H9 (cell line): Measurements from ENCODE around the gene SIGLEC9. TPM values are rescaled to one million over a fixed set of nuclear protein-coding genes. Genes with fewer than 3 reads are reported as not detected.

Experiments used
- DNase-seq: peaks from one replicate; pipeline ENCODE4 v3.0.0-alpha.2; 2017
- H2AFZ ChIP-seq: one replicate; pipeline ENCODE4 v1.6.1; 2013; ENCODE audit warnings: mild to moderate bottlenecking, low read length, control low read depth, moderate library complexity
- H2AK5ac ChIP-seq: 2 replicates; pipeline ENCODE4 v1.6.1; 2013; ENCODE audit warnings: low read length, control low read depth, mixed read lengths; ENCODE audit not compliant: insufficient read length
- H2BK120ac ChIP-seq: one replicate; pipeline ENCODE4 v1.6.1; 2013; ENCODE audit warnings: low read depth, mild to moderate bottlenecking, low read length, control low read depth, inconsistent platforms; ENCODE audit not compliant: poor library complexity, severe bottlenecking
- H2BK12ac ChIP-seq: 2 replicates; pipeline ENCODE4 v1.6.1; 2013; ENCODE audit warnings: low read length, control low read depth, mixed read lengths, low read depth; ENCODE audit not compliant: insufficient read length
- H2BK15ac ChIP-seq: 2 replicates; pipeline ENCODE4 v1.6.1; 2013; ENCODE audit warnings: low read depth, low read length, control low read depth
- H2BK20ac ChIP-seq: one replicate; pipeline ENCODE4 v1.6.1; 2013; ENCODE audit warnings: low read depth, mild to moderate bottlenecking, low read length, control low read depth, inconsistent platforms; ENCODE audit not compliant: poor library complexity, severe bottlenecking
- H2BK5ac ChIP-seq: 2 replicates; pipeline ENCODE4 v1.6.1; 2013; ENCODE audit warnings: low read length, control low read depth, mixed read lengths; ENCODE audit not compliant: insufficient read length
- H3K14ac ChIP-seq: 2 replicates; pipeline ENCODE4 v1.6.1; 2013; ENCODE audit warnings: low read length, control low read depth; ENCODE audit not compliant: insufficient read depth
- H3K18ac ChIP-seq: 2 replicates; pipeline ENCODE4 v1.6.1; 2013; ENCODE audit warnings: low read depth, mild to moderate bottlenecking, mixed read lengths, low read length, control low read depth; ENCODE audit not compliant: insufficient read length
- H3K23ac ChIP-seq: 2 replicates; pipeline ENCODE4 v1.6.1; 2013; ENCODE audit warnings: low read length, control low read depth, mixed read lengths, low read depth; ENCODE audit not compliant: insufficient read length
- H3K23me2 ChIP-seq: 2 replicates; pipeline ENCODE4 v1.6.1; 2013; ENCODE audit warnings: low read depth, mild to moderate bottlenecking, mixed read lengths, low read length, control low read depth; ENCODE audit not compliant: insufficient read length, poor library complexity, severe bottlenecking
- H3K27ac ChIP-seq: 2 replicates; pipeline ENCODE4 v1.5.1; 2013; ENCODE audit warnings: low read length, control low read depth, mixed read lengths, low read depth; ENCODE audit not compliant: insufficient read length
- H3K27me3 ChIP-seq: 2 replicates; pipeline ENCODE4 v1.6.1; 2013; ENCODE audit warnings: low read length, control low read depth, inconsistent platforms; ENCODE audit not compliant: insufficient read depth
- H3K4ac ChIP-seq: 2 replicates; pipeline ENCODE4 v1.6.1; 2013; ENCODE audit warnings: low read depth, mild to moderate bottlenecking, control low read depth, inconsistent platforms, low read length, moderate library complexity
- H3K4me1 ChIP-seq: 2 replicates; pipeline ENCODE4 v1.6.1; 2013; ENCODE audit warnings: low read length, control low read depth, inconsistent platforms; ENCODE audit not compliant: insufficient read depth
- H3K4me2 ChIP-seq: 2 replicates; pipeline ENCODE4 v1.6.1; 2013; ENCODE audit warnings: low read length, control low read depth, mixed read lengths; ENCODE audit not compliant: insufficient read length, insufficient read depth
- H3K56ac ChIP-seq: 2 replicates; pipeline ENCODE4 v1.6.1; 2013; ENCODE audit warnings: low read depth, mild to moderate bottlenecking, mixed read lengths, low read length, control low read depth; ENCODE audit not compliant: insufficient read length
- H3K79me1 ChIP-seq: 2 replicates; pipeline ENCODE4 v1.6.1; 2013; ENCODE audit warnings: low read depth, mild to moderate bottlenecking, moderate library complexity, low read length, control low read depth, inconsistent platforms; ENCODE audit not compliant: insufficient read depth, poor library complexity, severe bottlenecking
- H3K79me2 ChIP-seq: 2 replicates; pipeline ENCODE4 v1.6.1; 2013; ENCODE audit warnings: low read length, control low read depth, inconsistent platforms; ENCODE audit not compliant: insufficient read depth
- H3K9ac ChIP-seq: 2 replicates; pipeline ENCODE4 v1.6.1; 2013; ENCODE audit warnings: low read length, control low read depth, mixed read lengths; ENCODE audit not compliant: insufficient read length; ENCODE audit errors: extremely low read depth
- H3K9me3 ChIP-seq: one replicate; pipeline ENCODE4 v1.6.1; 2013; ENCODE audit warnings: low read depth, low read length, inconsistent platforms; ENCODE audit not compliant: control insufficient read depth
- H3T11ph ChIP-seq: one replicate; pipeline ENCODE4 v1.6.1; 2013; ENCODE audit warnings: mild to moderate bottlenecking, low read length, control low read depth, inconsistent platforms
- H4K20me1 ChIP-seq: one replicate; pipeline ENCODE4 v1.6.1; 2013; ENCODE audit not compliant: control insufficient read depth, insufficient read length, insufficient read depth
- H4K5ac ChIP-seq: 2 replicates; pipeline ENCODE4 v1.6.1; 2013; ENCODE audit warnings: low read depth, mild to moderate bottlenecking, mixed read lengths, low read length, control low read depth; ENCODE audit not compliant: insufficient read length
- H4K8ac ChIP-seq: replicated peaks from 2 replicates; pipeline ENCODE4 v1.6.1; 2013; ENCODE audit warnings: low read length, control low read depth, mixed read lengths, low read depth; ENCODE audit not compliant: insufficient read length
- H4K91ac ChIP-seq: 2 replicates; pipeline ENCODE4 v1.6.1; 2013; ENCODE audit warnings: low read depth, mild to moderate bottlenecking, moderate library complexity, mixed read lengths, low read length, control low read depth; ENCODE audit not compliant: insufficient read length
- H3K27ac Mint-ChIP-seq, 3 experiments: 2 replicates in 2 of 3; 3 replicates in 1 of 3; pipeline ENCODE4 v1.8.0; 2020 to 2021; ENCODE audit warnings: mixed read lengths in 3 of 3, mild to moderate bottlenecking in 1 of 3, moderate library complexity in 1 of 3
- H3K27me3 Mint-ChIP-seq: 2 replicates; pipeline ENCODE4 v1.8.0; 2021; ENCODE audit warnings: low read depth, mild to moderate bottlenecking, moderate library complexity, mixed read lengths
- H3K36me3 Mint-ChIP-seq, 3 experiments: 2 replicates in 2 of 3; 3 replicates in 1 of 3; pipeline ENCODE4 v1.8.0; 2020 to 2021; ENCODE audit warnings: low read depth in 3 of 3, mixed read lengths in 3 of 3; ENCODE audit not compliant: insufficient read depth in 1 of 3
- H3K4me1 Mint-ChIP-seq, 2 experiments: 2 replicates each; pipeline ENCODE4 v1.8.0; 2020; ENCODE audit warnings: mixed read lengths in 2 of 2
- H3K4me3 Mint-ChIP-seq, 2 experiments: 2 replicates in 1 of 2; 3 replicates in 1 of 2; pipeline ENCODE4 v1.8.0; 2020 to 2021; ENCODE audit warnings: mild to moderate bottlenecking in 2 of 2, mixed read lengths in 2 of 2, moderate library complexity in 1 of 2
- H3K9me3 Mint-ChIP-seq, 2 experiments: 2 replicates in 1 of 2; 3 replicates in 1 of 2; pipeline ENCODE4 v1.8.0; 2020; ENCODE audit warnings: mild to moderate bottlenecking in 2 of 2, mixed read lengths in 2 of 2, moderate library complexity in 1 of 2
- WGBS: extraction: QIAGEN DNeasy Blood & Tissue Kit; methylation state at CpG from one replicate; pipeline ENCODE4 v1.1.7; 2013; ENCODE audit warnings: missing lambda C conversion rate, low lambda C conversion rate, mixed read lengths; ENCODE audit not compliant: insufficient read length; ENCODE audit errors: extremely low coverage; 5-methylcytosine and 5-hydroxymethylcytosine counted together
- total RNA-seq: library from RNA; stranded (reverse); gene quantifications from 2 replicates; pipeline ENCODE4 v1.2.1, GENCODE V29; 2021
- TF ChIP-seq, protein P1 (sequence below): fragments of 200-600 bp; sonication (generic); conservative IDR thresholded peaks from 3 replicates; pipeline ENCODE4 v1.8.0; 2021; ENCODE audit warnings: antibody characterized with exemption, mild to moderate bottlenecking

Gene SIGLEC9
- total RNA-seq, 1 experiment from 2014 or later: not detected

DNA sequence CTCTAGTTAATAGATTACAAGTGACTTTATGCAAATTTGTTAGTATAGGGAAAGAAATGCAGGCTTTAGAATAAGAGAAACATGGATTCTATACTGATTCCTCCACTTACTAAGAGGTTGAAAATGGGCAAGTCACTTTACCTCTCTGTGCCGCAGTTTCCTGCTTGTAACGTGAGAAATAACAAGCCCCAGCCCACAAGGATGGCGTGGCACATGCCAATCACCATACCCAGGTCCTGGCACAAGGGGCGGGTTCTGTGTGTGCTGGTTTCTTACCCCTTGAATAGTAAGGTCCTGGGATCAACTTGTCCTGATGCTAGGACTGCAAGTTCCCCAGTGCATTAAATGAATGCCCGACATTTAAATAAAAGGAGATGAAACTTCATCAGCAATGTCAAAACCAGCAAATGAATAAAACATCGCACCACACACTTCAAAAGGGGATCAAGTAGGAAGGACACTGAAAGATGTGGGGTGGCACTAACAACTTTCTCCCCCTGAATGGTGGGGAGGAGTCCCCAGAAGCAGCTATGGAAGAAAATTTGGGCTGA is 7.9 kb upstream of the SIGLEC9 start:
- Histone ChIP-seq H3K9ac (no peak overlapping the region), H4K20me1 (no peaks in the 10 kb centered on the region), H4K8ac (no peak overlapping the region), H2AK5ac (no peak overlapping the region), H3T11ph (no peak overlapping the region), H3K56ac (no peak overlapping the region), H3K23ac (no peak overlapping the region), H3K4me1 (no peaks in the 10 kb centered on the region), H4K5ac (no peak overlapping the region), H3K79me2 (no peaks in the 10 kb centered on the region), H3K18ac (no peak overlapping the region), H3K27me3 (no peaks in the 10 kb centered on the region), H3K27ac (no peak overlapping the region), H3K23me2 (no peaks in the 10 kb centered on the region), H2BK15ac (no peak overlapping the region), H2BK20ac (no peak overlapping the region), H3K9me3 (no peaks in the 10 kb centered on the region), H3K4me2 (no peak overlapping the region), H2BK12ac (no peak overlapping the region), H3K4ac (no peak overlapping the region), H4K91ac (no peak overlapping the region), H2AFZ (no peak overlapping the region), H2BK5ac (no peak overlapping the region), H3K79me1 (no peaks in the 10 kb centered on the region), H2BK120ac (no peak overlapping the region), H3K14ac (no peak overlapping the region)
- Mint-ChIP-seq H3K4me1 (peaks cover 5% of the 10 kb centered on the region in 2 experiments; a peak in 3 of 4 replicates), H3K4me3 (no peak overlapping the region), H3K9me3 (no peaks in the 10 kb centered on the region), H3K27me3 (peaks cover 32% of the 10 kb centered on the region), H3K36me3 (no peaks in the 10 kb centered on the region), H3K27ac (no peak overlapping the region)
- WGBS: no CpG with 5 or more reads among the region's 6 CpGs
- TF ChIP-seq, protein P1, sequence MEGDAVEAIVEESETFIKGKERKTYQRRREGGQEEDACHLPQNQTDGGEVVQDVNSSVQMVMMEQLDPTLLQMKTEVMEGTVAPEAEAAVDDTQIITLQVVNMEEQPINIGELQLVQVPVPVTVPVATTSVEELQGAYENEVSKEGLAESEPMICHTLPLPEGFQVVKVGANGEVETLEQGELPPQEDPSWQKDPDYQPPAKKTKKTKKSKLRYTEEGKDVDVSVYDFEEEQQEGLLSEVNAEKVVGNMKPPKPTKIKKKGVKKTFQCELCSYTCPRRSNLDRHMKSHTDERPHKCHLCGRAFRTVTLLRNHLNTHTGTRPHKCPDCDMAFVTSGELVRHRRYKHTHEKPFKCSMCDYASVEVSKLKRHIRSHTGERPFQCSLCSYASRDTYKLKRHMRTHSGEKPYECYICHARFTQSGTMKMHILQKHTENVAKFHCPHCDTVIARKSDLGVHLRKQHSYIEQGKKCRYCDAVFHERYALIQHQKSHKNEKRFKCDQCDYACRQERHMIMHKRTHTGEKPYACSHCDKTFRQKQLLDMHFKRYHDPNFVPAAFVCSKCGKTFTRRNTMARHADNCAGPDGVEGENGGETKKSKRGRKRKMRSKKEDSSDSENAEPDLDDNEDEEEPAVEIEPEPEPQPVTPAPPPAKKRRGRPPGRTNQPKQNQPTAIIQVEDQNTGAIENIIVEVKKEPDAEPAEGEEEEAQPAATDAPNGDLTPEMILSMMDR: no peak
- DNase-seq: no peak
